GM21825 (cell line): Measurements from ENCODE around the gene SMIM14.
"Not testable (repeated sequence)": the region's sequence is repeated elsewhere in the genome, so short reads cannot be mapped to it uniquely, and the experiment has no call there.

ENCODE experiments used
- ATAC-seq: cut with Tn5 transposase; IDR thresholded peaks from one replicate; pipeline ENCODE4 v1.9.1; 2021; ENCODE audit warnings: mild to moderate bottlenecking, moderate library complexity; ENCODE audit not compliant: unreplicated experiment

The SMIM14 gene

GRCh38 chr4:39541987-39542610, 96.6 kb downstream of the SMIM14 start:
- ATAC-seq, result no peak

- ATAC-seq, result no peak
Observed at GRCh38 chr4:39539089-39539611, 99.5 kb downstream of the SMIM14 start.

DNA sequence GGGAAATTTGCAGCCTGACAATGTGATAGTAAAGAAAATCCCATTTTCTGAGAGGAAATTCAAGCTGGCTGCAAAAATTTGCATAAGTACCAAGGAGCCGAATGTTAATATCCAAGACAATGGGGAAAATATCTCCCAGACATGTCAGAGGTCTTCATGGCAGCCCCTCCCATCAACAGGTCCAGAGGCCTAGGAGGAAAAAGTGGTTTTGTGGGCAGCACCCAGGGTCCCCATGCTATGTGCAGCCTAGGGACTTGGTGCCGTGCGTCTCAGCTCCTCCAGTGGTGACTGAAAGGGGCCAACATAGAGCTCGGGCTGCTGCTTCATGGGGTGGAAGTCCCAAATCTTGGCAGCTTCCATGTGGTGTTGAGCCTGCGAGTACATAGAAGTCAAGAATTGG, 105.1 kb downstream of the SMIM14 start:
- ATAC-seq, result no peak

- not testable (repeated sequence) for ATAC-seq
Observed at GRCh38 chr4:39532237-39532636, 106.4 kb downstream of the SMIM14 start.

DNA sequence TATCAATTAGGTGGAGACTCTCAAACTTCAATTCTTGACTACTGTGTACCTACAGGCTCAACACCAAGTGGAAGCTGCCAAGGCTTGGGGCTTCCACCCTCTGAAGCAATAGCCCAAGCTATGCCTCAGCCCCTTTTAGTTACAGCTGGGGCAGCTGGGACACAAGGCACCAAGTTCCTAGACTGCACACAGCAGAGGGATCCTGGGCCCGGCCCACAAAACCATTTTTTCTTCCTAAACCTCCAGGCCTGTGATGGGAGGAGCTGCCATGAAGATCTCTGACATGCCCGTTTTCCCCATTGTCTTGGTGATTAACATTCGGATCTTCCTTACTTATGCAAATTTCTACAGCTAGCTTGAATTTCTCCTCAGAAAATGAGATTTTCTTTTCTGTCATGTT, 108.0 kb downstream of the SMIM14 start:
- no peak for ATAC-seq

GRCh38 chr4:39529534-39529933, 109.1 kb downstream of the SMIM14 start:
- no peak for ATAC-seq

DNA sequence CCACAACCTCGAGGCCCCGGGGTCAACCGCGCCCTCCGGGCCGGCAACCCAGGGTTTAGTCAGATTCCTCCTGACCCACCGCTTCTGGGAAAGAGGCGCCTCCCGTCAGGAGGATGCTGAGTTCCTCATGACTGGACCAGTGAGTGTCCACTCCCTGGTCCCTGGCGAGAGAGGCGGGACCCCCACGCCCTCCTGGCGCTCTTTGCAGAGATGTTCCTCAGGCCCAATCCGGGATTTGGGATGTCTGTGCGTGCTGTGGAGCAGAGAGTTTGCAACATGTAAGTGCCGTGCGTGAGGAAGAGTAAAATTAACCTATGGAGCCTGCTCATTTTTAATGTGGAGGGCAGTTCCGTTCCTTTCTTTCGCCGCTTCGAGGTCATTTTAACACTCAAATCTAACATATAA, 110.6 kb downstream of the SMIM14 start:
- no peak for ATAC-seq

DNA sequence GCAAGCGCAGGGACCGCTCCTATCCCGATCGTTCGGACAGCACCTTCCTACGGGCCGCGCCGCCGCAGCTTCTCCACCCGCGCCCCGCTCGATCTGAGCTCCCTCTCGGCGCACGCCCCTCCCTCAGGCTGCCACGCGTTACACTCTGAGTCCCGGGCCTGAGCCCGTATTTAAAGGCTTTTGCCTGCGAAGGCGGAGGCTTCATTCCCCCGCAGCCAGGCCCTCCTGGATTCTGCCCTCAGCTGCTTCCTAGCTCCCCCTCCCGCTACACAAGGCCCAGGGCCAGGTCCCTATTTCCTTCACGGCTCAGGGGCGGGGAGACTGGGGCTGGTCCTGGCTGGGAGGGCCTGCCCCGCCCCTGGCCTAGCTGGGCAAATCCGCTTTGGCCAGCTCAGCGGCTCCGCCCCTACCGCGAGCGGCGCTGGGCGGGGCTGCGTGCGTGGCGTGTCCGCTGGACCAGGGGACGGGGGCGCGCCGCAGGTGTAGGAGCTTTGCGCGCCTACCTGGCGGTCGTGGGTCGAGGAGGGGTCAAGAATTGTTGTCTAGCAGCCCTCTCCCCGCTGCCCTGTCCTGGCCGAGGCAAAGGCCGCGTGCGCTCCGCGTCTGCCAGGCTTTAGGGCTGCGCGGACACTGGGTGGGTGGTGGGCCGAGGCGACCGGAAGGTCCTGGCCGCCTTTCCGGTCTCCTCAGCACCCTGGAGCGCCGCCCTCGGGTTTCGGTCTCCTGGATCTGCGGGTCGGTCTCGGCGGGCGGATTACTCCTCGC, 111.2 kb downstream of the SMIM14 start, which contains the start of gene UGDH:
UGDH (minus strand) TSS at position 144 of the 765 bp plus-strand sequence. CDS start 5,927 bp downstream, outside the sequence.
- peak; percentile 95 for ATAC-seq

- ATAC-seq, result peak; percentile 16
Observed at GRCh38 chr4:39526765-39527295, 111.8 kb downstream of the SMIM14 start.

GRCh38 chr4:39525822-39526690, 112.6 kb downstream of the SMIM14 start:
- ATAC-seq, result no peak

DNA sequence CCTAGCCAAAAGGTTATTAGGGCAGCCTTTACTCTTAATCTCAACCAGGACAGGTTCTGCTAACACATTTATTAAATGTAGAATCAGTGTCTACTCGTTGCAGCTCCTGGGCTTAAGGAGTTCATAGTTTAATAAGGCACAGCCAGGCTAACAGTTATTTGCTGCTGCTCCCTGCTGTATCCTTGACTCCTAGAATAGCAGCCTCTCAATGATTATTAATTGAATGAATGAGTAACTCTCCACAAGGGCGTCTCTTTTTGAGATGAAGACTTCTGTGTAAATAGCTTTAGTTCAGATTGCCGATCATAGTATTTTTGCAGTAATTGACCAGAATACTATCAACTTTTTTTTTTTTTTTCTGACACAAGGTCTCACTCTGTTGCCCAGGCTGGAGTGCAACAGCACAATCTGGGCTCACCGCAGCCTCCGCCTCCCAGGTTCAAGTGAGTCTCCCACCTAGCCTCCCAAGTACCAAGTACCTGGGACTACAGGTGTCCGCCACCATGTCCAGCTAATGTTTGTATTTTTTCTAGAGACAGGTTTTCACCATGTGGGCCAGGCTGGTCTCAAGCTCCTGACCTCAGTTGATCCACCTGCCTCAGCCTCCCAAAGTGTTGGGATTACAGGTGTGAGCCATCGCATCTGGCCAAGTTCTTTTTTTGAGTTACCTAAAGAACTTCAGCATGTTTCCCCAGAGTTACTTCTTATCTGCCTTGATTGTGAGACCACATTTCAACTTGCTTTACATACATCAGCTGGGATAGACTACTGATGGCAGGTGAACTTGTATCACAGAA, 114.3 kb downstream of the SMIM14 start:
- no peak for ATAC-seq

DNA sequence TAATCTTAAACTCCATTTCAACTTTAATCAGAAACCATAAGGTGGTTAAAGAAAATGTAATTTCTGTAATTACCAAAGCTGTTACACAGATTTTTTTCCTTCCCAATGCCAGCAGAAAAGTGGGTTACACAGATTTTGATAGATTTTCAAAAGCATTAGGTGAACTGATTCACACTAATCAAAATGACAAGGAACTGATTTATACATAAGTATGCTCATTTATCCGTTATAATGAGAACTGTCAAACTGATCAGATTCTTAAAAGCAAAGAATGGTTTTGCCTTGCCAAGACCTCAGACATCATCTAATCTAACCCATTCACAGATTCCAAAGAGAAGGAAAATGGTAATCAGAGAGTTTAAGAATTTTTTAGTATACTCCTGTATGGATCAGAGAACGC, 116.6 kb downstream of the SMIM14 start:
- no peak for ATAC-seq

DNA sequence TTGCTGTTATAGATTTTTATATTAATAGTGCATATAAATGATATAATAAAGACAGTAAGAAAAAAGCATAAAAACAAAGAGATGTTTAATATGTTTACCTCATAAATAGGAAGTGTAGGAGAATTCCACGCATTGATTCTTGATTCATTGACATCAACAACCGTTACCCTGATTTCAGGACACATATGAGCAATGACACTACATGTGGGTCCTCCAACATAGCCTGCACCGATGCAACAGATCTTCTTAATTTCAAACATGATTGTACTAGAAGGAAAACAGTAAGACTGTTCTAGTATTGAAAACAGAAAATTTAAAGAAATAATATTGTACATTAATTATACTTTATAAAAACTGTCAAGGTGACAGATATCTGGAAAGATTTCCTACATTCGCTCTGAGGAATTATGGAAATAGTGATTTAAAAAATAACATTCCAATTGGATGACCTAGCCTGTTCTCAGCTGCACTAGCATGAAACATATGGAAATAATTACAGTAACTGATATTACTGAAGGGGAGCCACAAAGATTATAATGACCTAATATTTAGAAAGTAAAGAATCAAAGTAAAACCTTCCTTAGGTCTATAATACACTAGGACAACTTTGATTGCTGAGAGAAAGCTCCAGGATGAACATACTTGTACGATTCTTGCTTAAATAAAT, 117.3 kb downstream of the SMIM14 start:
- ATAC-seq, result no peak

DNA sequence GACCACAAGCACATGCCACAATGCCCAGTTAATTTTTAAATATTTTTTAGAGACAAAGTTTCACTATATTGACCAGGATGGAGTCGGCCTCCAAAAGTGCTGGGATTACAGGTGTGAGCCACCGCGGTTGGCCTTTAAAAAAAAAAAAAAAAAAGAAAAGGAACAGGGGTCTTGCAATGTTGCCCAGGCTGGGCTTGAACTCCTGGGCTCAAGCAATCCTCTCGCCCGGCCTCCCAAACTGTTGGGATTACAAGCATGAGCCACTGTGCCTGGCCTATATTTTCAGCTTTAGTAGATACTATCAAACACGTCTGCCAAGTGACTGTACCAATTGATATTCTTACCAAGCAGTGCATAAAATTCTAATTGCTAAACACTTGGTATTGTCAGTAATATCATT, 120.2 kb downstream of the SMIM14 start:
- no peak for ATAC-seq

GRCh38 chr4:39516407-39516966, 122.2 kb downstream of the SMIM14 start:
- no peak for ATAC-seq

DNA sequence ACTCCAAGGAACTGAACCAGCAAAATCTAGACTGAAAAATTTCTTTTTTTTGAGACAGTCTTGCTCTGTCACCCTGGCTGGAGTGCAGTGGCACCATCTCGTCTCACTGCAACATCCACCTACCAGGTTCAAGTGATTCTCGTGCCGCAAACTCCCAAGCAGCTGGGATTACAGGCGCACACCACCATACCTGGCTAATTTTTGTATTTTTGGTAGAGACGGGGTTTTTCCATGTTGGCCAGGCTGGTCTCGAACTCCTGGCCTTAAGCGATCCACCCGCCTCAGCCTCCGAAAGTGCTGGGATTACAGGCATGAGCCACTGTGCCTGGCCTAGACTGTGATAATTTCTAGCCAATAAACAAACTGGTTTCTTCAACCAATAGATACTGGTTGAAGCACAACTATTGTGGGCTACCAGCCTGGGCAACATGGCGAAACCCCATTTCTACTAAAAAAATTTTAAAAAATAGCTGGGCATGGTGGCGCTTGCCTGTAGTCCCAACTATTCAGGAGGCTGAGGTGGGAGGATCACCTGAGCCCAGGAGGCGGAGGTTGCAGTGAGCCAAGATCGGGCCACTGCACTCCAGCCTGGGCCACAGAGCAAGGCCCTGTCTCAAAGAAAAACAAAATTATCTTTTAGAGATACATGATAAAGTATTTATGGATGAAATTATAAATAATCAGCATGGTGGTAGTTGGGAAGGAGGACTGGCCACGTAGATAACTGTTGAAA, 122.8 kb downstream of the SMIM14 start:
- ATAC-seq, result not testable (repeated sequence)

GRCh38 chr4:39514888-39515401, 123.7 kb downstream of the SMIM14 start:
- ATAC-seq, result no peak

- not testable (repeated sequence) for ATAC-seq
Observed at GRCh38 chr4:39514266-39514665, 124.4 kb downstream of the SMIM14 start.
